Stimulated activated naive CD8-positive, alpha-beta T cell treated with anti-CD3 and anti-CD28 coated beads, Interleukin-15, Interleukin-2, amounts not matched to agents 100 ng/mL and 50 ng/mL, for 24 hours (primary cell): ENCODE results near the gene TP53TG3E.
"Not testable (repeated sequence)": the region's sequence is repeated elsewhere in the genome, so short reads cannot be mapped to it uniquely, and the experiment has no call there.

Experiments used
- H3K27ac Mint-ChIP-seq: one replicate; pipeline ENCODE4 v1.8.0; 2021; ENCODE audit warnings: mild to moderate bottlenecking, mixed read lengths
- H3K27me3 Mint-ChIP-seq: one replicate; pipeline ENCODE4 v1.8.0; 2021; ENCODE audit warnings: mixed read lengths
- H3K36me3 Mint-ChIP-seq: one replicate; pipeline ENCODE4 v1.8.0; 2021; ENCODE audit warnings: low read depth, mixed read lengths
- H3K4me1 Mint-ChIP-seq: one replicate; pipeline ENCODE4 v1.8.0; 2021; ENCODE audit warnings: low read depth, mixed read lengths
- H3K4me3 Mint-ChIP-seq: one replicate; pipeline ENCODE4 v1.8.0; 2021; ENCODE audit warnings: mild to moderate bottlenecking, mixed read lengths
- H3K9me3 Mint-ChIP-seq: one replicate; pipeline ENCODE4 v1.8.0; 2021; ENCODE audit warnings: mixed read lengths

Gene TP53TG3E

DNA sequence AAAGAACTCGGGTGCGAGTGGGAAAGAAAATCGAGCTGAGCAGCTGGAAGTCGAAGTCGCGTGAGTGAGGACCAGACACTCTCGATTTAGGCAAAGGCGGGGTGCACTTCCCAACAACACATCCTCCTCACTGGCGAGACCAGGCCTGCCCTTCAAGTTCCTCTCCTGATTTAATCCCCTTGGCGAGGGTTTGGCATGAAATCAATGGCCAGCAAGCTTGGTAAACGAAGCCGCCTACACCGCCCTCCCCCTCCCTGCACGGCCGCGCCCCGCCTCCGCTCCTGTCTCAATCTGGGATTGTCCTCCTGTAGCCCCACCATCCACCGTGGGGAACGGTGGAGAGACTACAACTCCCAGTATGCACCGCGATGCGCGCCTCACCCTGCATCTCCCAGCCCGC is at the start of gene TP53TG3E:
TP53TG3E (plus strand) TSS at position 301 of the 400 bp plus-strand sequence; CDS start at position 369, 68 bp downstream.
- H3K9me3 Mint-ChIP-seq, H3K4me3 Mint-ChIP-seq, H3K36me3 Mint-ChIP-seq, H3K4me1 Mint-ChIP-seq, H3K27me3 Mint-ChIP-seq, H3K27ac Mint-ChIP-seq: not testable (repeated sequence)

DNA sequence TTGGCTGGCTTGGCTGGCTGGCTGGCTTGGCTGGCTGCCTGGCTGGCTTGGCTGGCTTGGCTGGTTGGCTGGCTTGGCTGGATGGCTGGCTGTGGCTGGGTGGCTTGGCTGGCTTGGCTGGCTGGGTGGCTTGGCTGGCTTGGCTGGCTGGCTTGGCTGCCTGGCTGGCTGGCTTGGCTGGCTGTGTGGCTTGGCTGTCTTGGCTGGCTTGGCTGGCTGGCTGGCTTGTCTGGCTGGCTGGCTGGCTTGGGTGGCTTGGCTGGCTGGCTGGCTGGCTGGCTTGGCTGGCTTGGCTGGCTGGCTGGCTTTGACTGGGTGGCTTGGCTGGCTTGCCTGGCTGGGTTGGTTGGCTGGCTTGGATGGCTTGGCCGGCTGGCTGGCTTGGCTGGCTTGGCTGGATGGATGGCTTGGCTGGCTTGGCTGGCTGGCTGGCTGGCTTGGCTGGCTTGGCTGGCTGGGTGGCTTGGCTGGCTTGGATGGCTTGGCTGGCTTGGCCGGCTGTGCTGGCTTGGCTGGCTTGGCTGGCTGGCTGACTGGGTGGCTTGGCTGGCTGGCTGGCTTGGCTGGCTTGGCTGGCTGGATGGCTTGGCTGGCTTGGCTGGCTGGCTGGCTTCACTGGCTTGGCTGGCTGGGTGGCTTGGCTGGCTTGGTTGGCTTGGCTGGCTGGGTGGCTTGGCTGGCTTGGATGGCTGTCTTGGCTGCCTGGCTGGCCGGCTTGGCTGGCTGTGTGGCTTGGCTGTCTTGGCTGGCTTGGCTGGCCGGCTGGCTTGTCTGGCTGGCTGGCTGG is 32.3 kb downstream of the TP53TG3E start:
- not testable (repeated sequence) for H3K27me3 Mint-ChIP-seq, H3K9me3 Mint-ChIP-seq, H3K4me3 Mint-ChIP-seq, H3K27ac Mint-ChIP-seq, H3K4me1 Mint-ChIP-seq, H3K36me3 Mint-ChIP-seq

DNA sequence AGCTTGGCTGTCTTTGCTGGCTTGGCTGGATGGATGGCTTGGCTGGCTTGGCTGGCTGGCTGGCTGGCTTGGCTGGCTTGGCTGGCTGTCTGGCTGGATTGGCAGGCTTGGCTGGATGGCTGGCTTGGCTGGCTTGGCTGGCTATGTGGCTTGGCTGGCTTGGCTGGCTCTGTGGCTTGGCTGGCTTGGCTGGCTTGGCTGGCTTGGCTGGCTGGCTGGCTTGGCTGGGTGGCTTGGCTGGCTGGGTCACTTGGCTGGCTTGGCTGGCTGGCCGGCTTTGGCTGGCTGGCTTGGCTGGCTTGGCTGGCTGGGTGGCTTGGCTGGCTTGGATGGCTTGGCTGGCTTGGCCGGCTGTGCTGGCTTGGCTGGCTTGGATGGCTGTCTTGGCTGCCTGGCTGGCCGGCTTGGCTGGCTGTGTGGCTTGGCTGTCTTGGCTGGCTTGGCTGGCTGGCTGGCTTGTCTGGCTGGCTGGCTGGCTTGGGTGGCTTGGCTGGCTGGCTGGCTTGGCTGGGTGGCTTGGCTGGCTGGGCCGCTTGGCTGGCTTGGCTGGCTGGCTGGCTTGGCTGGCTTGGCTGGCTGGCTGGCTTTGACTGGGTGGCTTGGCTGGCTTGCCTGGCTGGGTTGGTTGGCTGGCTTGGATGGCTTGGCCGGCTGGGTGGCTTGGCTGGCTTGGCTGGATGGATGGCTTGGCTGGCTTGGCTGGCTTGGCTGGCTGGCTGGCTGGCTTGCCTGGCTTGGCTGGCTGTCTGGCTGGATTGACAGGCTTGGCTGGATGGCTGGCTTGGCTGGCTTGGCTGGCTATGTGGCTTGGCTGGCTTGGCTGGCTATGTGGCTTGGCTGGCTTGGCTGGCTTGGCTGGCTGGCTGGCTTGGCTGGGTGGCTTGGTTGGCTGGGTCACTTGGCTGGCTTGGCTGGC is 33.8 kb downstream of the TP53TG3E start:
- H3K4me1 Mint-ChIP-seq, H3K27ac Mint-ChIP-seq, H3K9me3 Mint-ChIP-seq, H3K4me3 Mint-ChIP-seq, H3K36me3 Mint-ChIP-seq, H3K27me3 Mint-ChIP-seq: not testable (repeated sequence)

DNA sequence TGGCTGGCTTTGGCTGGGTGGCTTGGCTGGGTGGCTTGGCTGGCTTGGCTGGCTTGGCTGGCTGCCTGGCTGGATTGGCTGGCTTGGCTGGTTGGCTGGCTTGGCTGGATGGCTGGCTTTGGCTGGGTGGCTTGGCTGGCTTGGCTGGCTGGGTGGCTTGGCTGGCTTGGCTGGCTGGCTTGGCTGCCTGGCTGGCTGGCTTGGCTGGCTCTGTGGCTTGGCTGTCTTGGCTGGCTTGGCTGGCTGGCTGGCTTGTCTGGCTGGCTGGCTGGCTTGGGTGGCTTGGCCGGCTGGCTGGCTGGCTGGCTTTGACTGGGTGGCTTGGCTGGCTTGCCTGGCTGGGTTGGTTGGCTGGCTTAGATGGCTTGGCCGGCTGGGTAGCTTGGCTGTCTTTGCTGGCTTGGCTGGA is 34.4 kb downstream of the TP53TG3E start:
- H3K27me3 Mint-ChIP-seq, H3K9me3 Mint-ChIP-seq, H3K4me3 Mint-ChIP-seq, H3K4me1 Mint-ChIP-seq, H3K27ac Mint-ChIP-seq, H3K36me3 Mint-ChIP-seq: not testable (repeated sequence)

DNA sequence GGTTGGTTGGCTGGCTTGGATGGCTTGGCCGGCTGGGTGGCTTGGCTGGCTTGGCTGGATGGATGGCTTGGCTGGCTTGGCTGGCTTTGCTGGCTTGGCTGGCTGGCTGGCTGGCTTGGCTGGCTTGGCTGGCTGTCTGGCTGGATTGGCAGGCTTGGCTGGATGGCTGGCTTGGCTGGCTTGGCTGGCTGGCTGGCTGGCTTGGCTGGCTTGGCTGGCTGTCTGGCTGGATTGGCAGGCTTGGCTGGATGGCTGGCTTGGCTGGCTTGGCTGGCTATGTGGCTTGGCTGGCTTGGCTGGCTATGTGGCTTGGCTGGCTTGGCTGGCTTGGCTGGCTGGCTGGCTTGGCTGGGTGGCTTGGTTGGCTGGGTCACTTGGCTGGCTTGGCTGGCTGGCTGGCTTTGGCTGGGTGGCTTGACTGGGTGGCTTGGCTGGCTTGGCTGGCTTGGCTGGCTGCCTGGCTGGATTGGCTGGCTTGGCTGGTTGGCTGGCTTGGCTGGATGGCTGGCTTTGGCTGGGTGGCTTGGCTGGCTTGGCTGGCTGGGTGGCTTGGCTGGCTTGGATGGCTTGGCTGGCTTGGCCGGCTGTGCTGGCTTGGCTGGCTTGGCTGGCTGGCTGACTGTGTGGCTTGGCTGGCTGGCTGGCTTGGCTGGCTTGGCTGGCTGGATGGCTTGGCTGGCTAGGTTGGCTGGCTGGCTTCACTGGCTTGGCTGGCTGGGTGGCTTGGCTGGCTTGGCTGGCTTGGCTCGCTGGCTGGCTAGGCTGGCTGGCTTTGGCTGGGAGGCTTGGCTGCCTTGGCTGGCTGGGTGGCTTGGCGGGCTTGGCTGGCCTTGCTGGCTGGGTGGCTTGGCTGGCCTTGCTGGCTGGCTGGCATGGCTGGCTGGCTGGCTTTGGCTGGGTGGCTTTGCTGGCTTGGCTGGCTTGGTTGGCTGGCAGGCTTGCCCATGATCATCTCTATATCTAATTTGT is 35.3 kb downstream of the TP53TG3E start:
- not testable (repeated sequence) for H3K27ac Mint-ChIP-seq, H3K4me1 Mint-ChIP-seq, H3K27me3 Mint-ChIP-seq

More for the DNA sequence above, 35.3 kb downstream of the TP53TG3E start:
- H3K36me3 Mint-ChIP-seq, H3K4me3 Mint-ChIP-seq, H3K9me3 Mint-ChIP-seq: not testable (repeated sequence)
